Tibial nerve (tissue), 4 donors: ENCODE results near the gene H2AZ2. TPM values are rescaled to one million over a fixed set of nuclear protein-coding genes. Genes with fewer than 3 reads are reported as not detected.
"Not testable (repeated sequence)": the region's sequence is repeated elsewhere in the genome, so short reads cannot be mapped to it uniquely, and the experiment has no call there.

Source experiments
- DNase-seq, 2 donors: peaks; one replicate each; pipeline ENCODE4 v3.0.0-alpha.2; 2019; ENCODE audit warnings: low spot score in 2 of 2
- H3K27ac ChIP-seq, 4 donors: fragments of 200-600 bp; sonication (generic) in 3 of 4; one replicate each; pipeline ENCODE4 v1.5.1; 2017 to 2019; ENCODE audit warnings: mild to moderate bottlenecking in 1 of 4
- H3K27me3 ChIP-seq, 2 donors: fragments of 200-600 bp; sonication (generic) in 1 of 2; one replicate each; pipeline versions ENCODE4 v1.5.1 to v1.6.0; 2017 to 2019
- H3K36me3 ChIP-seq, 3 donors: fragments of 200-600 bp; sonication (generic); one replicate each; pipeline ENCODE4 v1.5.1; 2018 to 2019
- H3K4me1 ChIP-seq, 4 donors: fragments of 200-600 bp; sonication (generic) in 3 of 4; one replicate each; pipeline ENCODE4 v1.5.1; 2017 to 2019
- H3K4me3 ChIP-seq, 4 donors: fragments of 200-600 bp; sonication (generic) in 3 of 4; one replicate each; pipeline ENCODE4 v1.5.1; 2017 to 2019; ENCODE audit warnings: mild to moderate bottlenecking in 1 of 4, moderate library complexity in 1 of 4
- H3K9me3 ChIP-seq, 4 donors: fragments of 200-600 bp; sonication (generic) in 3 of 4; one replicate each; pipeline ENCODE4 v1.5.1; 2017 to 2019
- EP300 ChIP-seq, 2 donors: sonication (generic); formaldehyde crosslinking; IDR thresholded peaks; one replicate each; pipeline ENCODE4 v1.6.1; 2017; ENCODE audit warnings: antibody characterized with exemption in 2 of 2, mild to moderate bottlenecking in 1 of 2
- POLR2A ChIP-seq, 2 donors: fragments of 450-650 bp; IDR thresholded peaks; one replicate each; pipeline ENCODE4 v1.6.1; 2017; ENCODE audit warnings: antibody characterized with exemption in 2 of 2, mild to moderate bottlenecking in 2 of 2, moderate library complexity in 2 of 2
- WGBS, 2 donors: methylation state at CpG; one replicate each; pipeline ENCODE4 v1.1.5; 2018; 5-methylcytosine and 5-hydroxymethylcytosine counted together
- total RNA-seq, 4 donors: library from RNA; depleted of rRNA; stranded (reverse); fragments of >200 nt; gene quantifications; one replicate each; pipeline ENCODE4 v1.1.0, GENCODE V29; 2016
- TF ChIP-seq, protein P1 (sequence below), 5 experiments: fragments of 200-600 bp in 3 of 5; fragments of 450-650 bp in 2 of 5; sonication (generic) in 3 of 5; IDR thresholded peaks; one replicate each; pipeline ENCODE4 v1.5.1; 2016 to 2019; ENCODE audit warnings: antibody characterized with exemption in 5 of 5, mild to moderate bottlenecking in 3 of 5, moderate library complexity in 2 of 5

The H2AZ2 gene
- total RNA-seq, 4 donors from 2014 or later: 97.5 to 136 (median 126) TPM

DNA sequence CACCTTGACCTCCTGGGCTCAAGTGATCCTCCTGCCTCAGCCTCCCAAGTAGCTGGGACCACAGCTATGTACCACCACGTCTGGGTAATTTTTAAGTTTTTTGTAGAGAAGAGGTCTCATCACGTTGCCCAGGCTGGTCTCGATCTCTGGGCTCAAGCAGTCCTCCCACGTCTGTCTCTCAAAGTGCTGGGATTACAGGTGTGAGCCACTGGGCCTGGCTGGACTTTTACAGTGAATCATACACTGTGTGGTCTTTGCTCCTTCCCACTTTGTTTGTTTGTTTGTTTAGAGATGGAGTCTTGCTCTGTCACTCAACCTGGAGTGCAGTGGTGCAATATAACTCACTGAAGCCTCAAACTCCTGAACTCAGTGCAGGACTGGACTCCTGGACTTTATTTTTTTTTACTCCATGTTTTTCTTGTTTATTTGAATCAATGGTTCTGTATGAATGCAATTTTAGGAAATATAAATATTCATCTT is 38.9 kb downstream of the H2AZ2 start:
- H3K36me3 ChIP-seq: peaks cover 0 to 21% (median 0%) of the 10 kb centered on the region in 3 donors
- H3K27me3 ChIP-seq: no peaks in the 10 kb centered on the region
- no peaks in the 10 kb centered on the region for H3K9me3 ChIP-seq
- TF ChIP-seq, protein P1, sequence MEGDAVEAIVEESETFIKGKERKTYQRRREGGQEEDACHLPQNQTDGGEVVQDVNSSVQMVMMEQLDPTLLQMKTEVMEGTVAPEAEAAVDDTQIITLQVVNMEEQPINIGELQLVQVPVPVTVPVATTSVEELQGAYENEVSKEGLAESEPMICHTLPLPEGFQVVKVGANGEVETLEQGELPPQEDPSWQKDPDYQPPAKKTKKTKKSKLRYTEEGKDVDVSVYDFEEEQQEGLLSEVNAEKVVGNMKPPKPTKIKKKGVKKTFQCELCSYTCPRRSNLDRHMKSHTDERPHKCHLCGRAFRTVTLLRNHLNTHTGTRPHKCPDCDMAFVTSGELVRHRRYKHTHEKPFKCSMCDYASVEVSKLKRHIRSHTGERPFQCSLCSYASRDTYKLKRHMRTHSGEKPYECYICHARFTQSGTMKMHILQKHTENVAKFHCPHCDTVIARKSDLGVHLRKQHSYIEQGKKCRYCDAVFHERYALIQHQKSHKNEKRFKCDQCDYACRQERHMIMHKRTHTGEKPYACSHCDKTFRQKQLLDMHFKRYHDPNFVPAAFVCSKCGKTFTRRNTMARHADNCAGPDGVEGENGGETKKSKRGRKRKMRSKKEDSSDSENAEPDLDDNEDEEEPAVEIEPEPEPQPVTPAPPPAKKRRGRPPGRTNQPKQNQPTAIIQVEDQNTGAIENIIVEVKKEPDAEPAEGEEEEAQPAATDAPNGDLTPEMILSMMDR (IDR thresholded peaks at IDR 0.05): no peak
- H3K27ac ChIP-seq: no peak overlapping the region
- 77 to 78% methylated on average over 4 of the region's 4 CpGs for WGBS, 2 donors
- H3K4me3 ChIP-seq: no peak overlapping the region
- no peaks in the 10 kb centered on the region for H3K4me1 ChIP-seq
- no peak for DNase-seq

DNA sequence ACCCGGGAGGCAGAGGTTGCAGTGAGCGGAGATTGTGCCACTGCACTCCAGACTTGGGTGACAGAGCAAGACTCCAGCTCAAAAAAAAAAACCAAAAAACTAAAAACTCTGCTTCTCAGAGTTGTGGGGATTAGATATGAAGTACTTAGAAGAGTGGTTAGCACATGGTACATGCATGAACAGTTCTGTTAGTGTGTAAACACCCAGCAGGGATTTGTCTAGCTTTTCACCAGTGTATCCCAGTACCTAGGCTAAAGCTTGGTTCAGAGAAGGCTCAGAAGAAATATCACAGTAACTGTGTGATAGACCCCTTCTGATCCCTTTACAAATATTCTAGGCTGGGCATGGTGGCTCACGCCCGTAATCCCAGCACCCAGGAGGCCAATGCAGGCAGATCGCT is 41.9 kb downstream of the H2AZ2 start:
- TF ChIP-seq, protein P1 (IDR thresholded peaks at IDR 0.05): no peak
- TF ChIP-seq POLR2A (IDR thresholded peaks at IDR 0.05) (no peak), EP300 (IDR thresholded peaks at IDR 0.05) (no peak)
- Histone ChIP-seq H3K27me3 (no peaks in the 10 kb centered on the region), H3K9me3 (no peaks in the 10 kb centered on the region), H3K4me3 (no peak overlapping the region), H3K27ac (no peak overlapping the region), H3K36me3 (peaks cover 4 to 51% (median 4%) of the 10 kb centered on the region in 3 donors), H3K4me1 (no peaks in the 10 kb centered on the region)
- DNase-seq: no peak
- 89 to 94% methylated on average over 5 of the region's 5 CpGs for WGBS, 2 donors

DNA sequence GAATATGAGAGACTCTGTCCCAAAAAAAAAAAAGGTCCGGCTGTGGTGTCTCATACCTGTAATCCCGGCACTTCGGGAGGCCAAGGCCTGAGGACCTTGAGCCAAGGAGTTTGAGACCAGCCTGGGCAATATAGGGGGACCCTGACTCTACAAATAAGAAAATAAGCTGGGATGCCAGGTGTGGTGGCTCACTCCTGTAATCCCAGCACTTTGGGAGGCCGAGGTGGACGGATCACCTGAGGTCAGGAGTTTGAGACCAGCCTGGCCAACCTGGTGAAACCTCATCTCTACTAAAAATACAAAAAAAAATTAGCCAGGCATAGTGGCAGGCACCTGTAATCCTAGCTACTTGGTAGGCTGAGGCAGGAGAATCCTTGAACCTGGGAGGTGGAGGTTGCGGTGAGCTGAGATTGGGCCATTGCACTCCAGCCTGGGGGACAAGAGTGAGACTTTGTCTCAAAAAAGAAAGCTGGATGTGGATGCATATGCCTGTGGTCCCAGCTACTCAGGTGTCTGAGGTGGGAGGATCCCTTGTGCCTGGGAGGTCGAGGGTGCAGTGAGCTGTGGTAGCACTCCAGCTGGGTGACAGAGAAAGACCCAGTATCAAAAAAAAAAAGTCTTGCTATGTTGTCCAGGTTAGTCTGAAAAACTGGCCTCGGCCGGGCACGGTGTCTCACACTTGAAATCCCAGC is 43.9 kb downstream of the H2AZ2 start:
- 92 to 94% methylated on average over 10 of the region's 10 CpGs for WGBS, 2 donors
- not testable (repeated sequence) for DNase-seq, H3K27me3 ChIP-seq, H3K9me3 ChIP-seq, H3K4me3 ChIP-seq, H3K27ac ChIP-seq
- peaks cover 0 to 13% (median 5%) of the 10 kb centered on the region in 4 donors for H3K4me1 ChIP-seq
- peaks cover 8 to 67% (median 14%) of the 10 kb centered on the region in 3 donors for H3K36me3 ChIP-seq

DNA sequence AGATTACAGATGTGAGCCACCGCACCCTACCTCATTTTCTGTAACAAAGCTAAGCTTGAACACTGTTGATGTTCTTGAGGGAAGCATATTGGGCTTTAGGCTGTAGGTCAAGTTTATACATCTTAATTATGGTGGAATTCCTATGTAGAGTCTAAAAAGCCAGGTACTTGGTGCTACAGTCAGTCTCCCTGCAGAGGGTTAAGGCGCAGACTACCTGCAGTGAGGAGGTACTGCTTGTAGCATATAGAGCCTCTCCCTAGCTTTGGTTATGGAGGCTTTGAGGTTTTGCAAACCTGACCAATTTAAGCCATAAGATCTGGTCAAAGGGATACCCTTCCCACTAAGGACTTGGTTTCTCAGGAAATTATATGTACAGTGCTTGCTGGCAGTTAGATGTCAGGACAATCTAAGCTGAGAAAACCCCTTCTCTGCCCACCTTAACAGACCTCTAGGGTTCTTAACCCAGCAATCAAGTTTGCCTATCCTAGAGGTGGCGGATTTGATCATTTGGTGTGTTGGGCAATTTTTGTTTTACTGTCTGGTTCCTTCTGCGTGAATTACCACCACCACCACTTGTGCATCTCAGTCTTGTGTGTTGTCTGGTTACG is 45.4 kb downstream of the H2AZ2 start:
- Histone ChIP-seq H3K27me3 (no peaks in the 10 kb centered on the region), H3K36me3 (peaks cover 8 to 66% (median 14%) of the 10 kb centered on the region in 3 donors), H3K9me3 (no peaks in the 10 kb centered on the region), H3K4me3 (no peak overlapping the region), H3K27ac (no peak overlapping the region), H3K4me1 (peaks cover 0 to 27% (median 17%) of the 10 kb centered on the region in 4 donors)
- TF ChIP-seq, protein P1 (IDR thresholded peaks at IDR 0.05): no peak
- TF ChIP-seq POLR2A (IDR thresholded peaks at IDR 0.05) (no peak), EP300 (IDR thresholded peaks at IDR 0.05) (no peak)
- WGBS, 2 donors: 94% methylated on average over 5 of the region's 5 CpGs
- DNase-seq: no peak

DNA sequence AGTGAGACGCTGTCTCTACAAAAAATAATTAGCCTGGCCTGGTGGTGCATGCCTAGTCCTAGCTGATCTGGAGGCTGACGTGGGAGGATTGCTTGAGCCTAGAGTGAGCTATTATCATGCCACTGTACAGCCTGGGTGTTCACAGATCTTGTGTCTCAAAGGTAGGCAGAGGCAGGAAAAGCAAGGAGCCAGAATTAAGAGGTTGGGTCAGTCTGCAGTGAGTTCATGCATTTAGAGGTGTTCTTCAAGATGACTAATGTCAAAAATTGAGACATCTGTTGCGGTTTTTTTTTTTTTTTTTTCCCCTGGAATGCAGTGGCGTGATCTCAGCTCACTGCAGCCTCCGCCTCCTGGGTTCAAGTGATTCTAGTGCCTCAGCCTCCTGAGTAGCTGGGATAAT is 46.0 kb downstream of the H2AZ2 start:
- H3K9me3 ChIP-seq: no peaks in the 10 kb centered on the region
- H3K36me3 ChIP-seq: peaks cover 8 to 66% (median 14%) of the 10 kb centered on the region in 3 donors
- H3K27me3 ChIP-seq: no peaks in the 10 kb centered on the region
- no peak for DNase-seq
- TF ChIP-seq POLR2A (IDR thresholded peaks at IDR 0.05) (no peak), EP300 (IDR thresholded peaks at IDR 0.05) (no peak)
- TF ChIP-seq, protein P1 (IDR thresholded peaks at IDR 0.05): no peak
- 85 to 88% methylated on average over 5 of the region's 5 CpGs for WGBS, 2 donors
- no peak overlapping the region for H3K27ac ChIP-seq
- H3K4me1 ChIP-seq: peaks cover 0 to 27% (median 17%) of the 10 kb centered on the region in 4 donors
- H3K4me3 ChIP-seq: no peak overlapping the region
